OCI-LY1 (cell line): Measurements from ENCODE around the gene TSC22D1.

ENCODE experiments used
- H2AFZ ChIP-seq: fragments of 200-600 bp; sonication (generic), shearing (Covaris generic); 2 replicates; pipeline ENCODE4 v1.6.0; 2014; ENCODE audit warnings: antibody characterized with exemption, mild to moderate bottlenecking, low read length
- H3F3A ChIP-seq: fragments of 200-600 bp; sonication (generic), shearing (Covaris generic); 2 replicates; pipeline ENCODE4 v1.6.0; 2014; ENCODE audit warnings: mild to moderate bottlenecking, antibody characterized with exemption, low read length, moderate library complexity; ENCODE audit not compliant: insufficient read depth
- H3K27ac ChIP-seq: fragments of 200-600 bp; sonication (generic); 2 replicates; pipeline ENCODE4 v1.5.1; 2014; ENCODE audit warnings: low read length, mixed run types, mild to moderate bottlenecking, low read depth; ENCODE audit not compliant: poor library complexity, severe bottlenecking
- H3K27me3 ChIP-seq: fragments of 200-600 bp; sonication (generic); 2 replicates; pipeline ENCODE4 v1.6.0; 2014; ENCODE audit warnings: antibody characterized with exemption, mild to moderate bottlenecking, low read length, moderate library complexity; ENCODE audit not compliant: insufficient read depth
- H3K36me3 ChIP-seq: fragments of 200-600 bp; sonication (generic); 2 replicates; pipeline ENCODE4 v1.6.1; 2014; ENCODE audit warnings: mild to moderate bottlenecking, antibody characterized with exemption, low read length, moderate library complexity, mixed read lengths; ENCODE audit not compliant: insufficient read depth
- H3K4me1 ChIP-seq: fragments of 200-600 bp; sonication (generic); 2 replicates; pipeline ENCODE4 v1.5.1; 2014; ENCODE audit warnings: mild to moderate bottlenecking, low read length, moderate library complexity; ENCODE audit not compliant: insufficient read depth, severe bottlenecking
- H3K4me2 ChIP-seq: fragments of 200-600 bp; sonication (generic), shearing (Covaris generic); 2 replicates; pipeline ENCODE4 v1.6.1; 2014; ENCODE audit warnings: low read length
- H3K4me3 ChIP-seq: fragments of 200-600 bp; sonication (generic); 2 replicates; pipeline ENCODE4 v1.5.1; 2014; ENCODE audit warnings: low read length, low read depth, mild to moderate bottlenecking, mixed read lengths; ENCODE audit not compliant: poor library complexity, severe bottlenecking
- H3K79me2 ChIP-seq: fragments of 200-600 bp; shearing (Covaris generic); 2 replicates; pipeline ENCODE4 v1.6.1; 2016; ENCODE audit warnings: mixed run types, low read length, mixed read lengths; ENCODE audit not compliant: insufficient read depth
- H3K9ac ChIP-seq: fragments of 200-600 bp; sonication (generic), shearing (Covaris generic); 2 replicates; pipeline ENCODE4 v1.6.1; 2014; ENCODE audit warnings: mild to moderate bottlenecking, low read length, mixed read lengths
- H3K9me2 ChIP-seq: fragments of 200-600 bp; sonication (generic), shearing (Covaris generic); 2 replicates; pipeline ENCODE4 v1.6.1; 2014; ENCODE audit warnings: low read depth, mild to moderate bottlenecking, low read length, mixed read lengths
- H3K9me3 ChIP-seq: fragments of 200-600 bp; shearing (Covaris generic); 2 replicates; pipeline ENCODE4 v1.6.1; 2014; ENCODE audit warnings: low read length, mixed read lengths
- H4K20me1 ChIP-seq: fragments of 200-600 bp; sonication (generic), shearing (Covaris generic); 2 replicates; pipeline ENCODE4 v1.6.0; 2016; ENCODE audit warnings: mild to moderate bottlenecking, low read length; ENCODE audit not compliant: insufficient read depth
- EZH2 ChIP-seq: fragments of 200-600 bp; sonication (generic), shearing (Covaris generic); IDR thresholded peaks from 2 replicates; pipeline ENCODE4 v1.8.0; 2017; ENCODE audit warnings: borderline replicate concordance, mixed run types, mild to moderate bottlenecking, antibody characterized with exemption, low read length, moderate library complexity, mixed read lengths
- TF ChIP-seq, protein P1 (sequence below): fragments of 200-600 bp; sonication (generic), shearing (Covaris generic); IDR thresholded peaks from 2 replicates; pipeline ENCODE4 v1.5.1; 2017; ENCODE audit warnings: mild to moderate bottlenecking, antibody characterized with exemption, low read length, moderate library complexity, mixed read lengths

TSC22D1 gene

GRCh38 chr13:44453069-44453468, 123.1 kb downstream of the TSC22D1 start:
- no peak overlapping the region for H3K4me2 ChIP-seq
- no peak overlapping the region for H3K9ac ChIP-seq
- H3K27me3 ChIP-seq, result no peaks in the 10 kb centered on the region
- H3K9me2 ChIP-seq, result no peaks in the 10 kb centered on the region
- peaks cover 3% of the 10 kb centered on the region; the same call in 1 of the 2 replicates for H3K9me3 ChIP-seq
- H3K36me3 ChIP-seq, result no peaks in the 10 kb centered on the region
- no peaks in the 10 kb centered on the region for H3K79me2 ChIP-seq
- no peaks in the 10 kb centered on the region for H3F3A ChIP-seq
- no peaks in the 10 kb centered on the region for H3K4me1 ChIP-seq
- H2AFZ ChIP-seq, result no peak overlapping the region
- 0 out of 2 replicates have a peak, but pooled peaks cover 2% of the 10 kb centered on the region for H4K20me1 ChIP-seq
- TF ChIP-seq, protein P1, sequence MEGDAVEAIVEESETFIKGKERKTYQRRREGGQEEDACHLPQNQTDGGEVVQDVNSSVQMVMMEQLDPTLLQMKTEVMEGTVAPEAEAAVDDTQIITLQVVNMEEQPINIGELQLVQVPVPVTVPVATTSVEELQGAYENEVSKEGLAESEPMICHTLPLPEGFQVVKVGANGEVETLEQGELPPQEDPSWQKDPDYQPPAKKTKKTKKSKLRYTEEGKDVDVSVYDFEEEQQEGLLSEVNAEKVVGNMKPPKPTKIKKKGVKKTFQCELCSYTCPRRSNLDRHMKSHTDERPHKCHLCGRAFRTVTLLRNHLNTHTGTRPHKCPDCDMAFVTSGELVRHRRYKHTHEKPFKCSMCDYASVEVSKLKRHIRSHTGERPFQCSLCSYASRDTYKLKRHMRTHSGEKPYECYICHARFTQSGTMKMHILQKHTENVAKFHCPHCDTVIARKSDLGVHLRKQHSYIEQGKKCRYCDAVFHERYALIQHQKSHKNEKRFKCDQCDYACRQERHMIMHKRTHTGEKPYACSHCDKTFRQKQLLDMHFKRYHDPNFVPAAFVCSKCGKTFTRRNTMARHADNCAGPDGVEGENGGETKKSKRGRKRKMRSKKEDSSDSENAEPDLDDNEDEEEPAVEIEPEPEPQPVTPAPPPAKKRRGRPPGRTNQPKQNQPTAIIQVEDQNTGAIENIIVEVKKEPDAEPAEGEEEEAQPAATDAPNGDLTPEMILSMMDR, result no peak
- TF ChIP-seq EZH2, result no peak
- H3K4me3 ChIP-seq, result no peak overlapping the region
- no peak overlapping the region for H3K27ac ChIP-seq

DNA sequence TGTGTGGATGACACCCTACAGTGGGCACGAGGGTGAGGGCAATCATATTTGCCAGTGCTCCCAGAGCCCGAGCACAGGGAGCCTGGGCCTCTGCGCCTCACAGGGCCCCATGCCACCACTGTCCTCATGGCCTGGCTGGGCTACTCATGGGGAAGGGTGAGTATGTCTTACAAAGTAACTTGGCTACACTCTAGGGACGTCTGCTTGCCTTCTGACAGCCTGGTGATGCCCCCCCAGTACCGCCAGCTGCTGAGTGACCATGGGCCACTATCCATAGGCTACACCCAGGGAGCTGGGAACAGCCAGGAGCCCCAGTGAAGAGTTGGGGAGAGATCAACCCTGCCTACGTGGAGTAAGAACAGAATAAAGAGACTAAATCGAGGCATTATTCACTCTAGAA, 123.7 kb downstream of the TSC22D1 start:
- Histone ChIP-seq H3K9me2 (no peaks in the 10 kb centered on the region), H3K4me3 (no peak overlapping the region), H3K9ac (no peak overlapping the region), H3K27ac (no peak overlapping the region), H3K79me2 (no peaks in the 10 kb centered on the region), H3K4me2 (no peak overlapping the region), H4K20me1 (0 out of 2 replicates have a peak, but pooled peaks cover 2% of the 10 kb centered on the region), H2AFZ (no peak overlapping the region), H3F3A (no peaks in the 10 kb centered on the region), H3K9me3 (peaks cover 3% of the 10 kb centered on the region; the same call in 1 of the 2 replicates), H3K27me3 (no peaks in the 10 kb centered on the region), H3K4me1 (no peaks in the 10 kb centered on the region), H3K36me3 (no peaks in the 10 kb centered on the region)
- TF ChIP-seq, protein P1, result no peak
- no peak for TF ChIP-seq EZH2

- Histone ChIP-seq H4K20me1 (0 out of 2 replicates have a peak, but pooled peaks cover 2% of the 10 kb centered on the region), H3K79me2 (no peaks in the 10 kb centered on the region), H2AFZ (no peak overlapping the region), H3K27me3 (no peaks in the 10 kb centered on the region), H3F3A (no peaks in the 10 kb centered on the region), H3K4me1 (no peaks in the 10 kb centered on the region), H3K36me3 (no peaks in the 10 kb centered on the region), H3K4me3 (no peak overlapping the region), H3K4me2 (no peak overlapping the region), H3K27ac (no peak overlapping the region), H3K9me3 (peaks cover 3% of the 10 kb centered on the region; the same call in 1 of the 2 replicates), H3K9me2 (no peaks in the 10 kb centered on the region), H3K9ac (no peak overlapping the region)
- no peak for TF ChIP-seq EZH2
These were observed 124.5 kb downstream of the TSC22D1 start for GRCh38 chr13:44451651-44452050.

GRCh38 chr13:44451126-44451525, 125.0 kb downstream of the TSC22D1 start:
- no peaks in the 10 kb centered on the region for H3F3A ChIP-seq
- no peak overlapping the region for H3K4me2 ChIP-seq

More at GRCh38 chr13:44451126-44451525, 125.0 kb downstream of the TSC22D1 start:
- H2AFZ ChIP-seq, result no peak overlapping the region
- peaks cover 3% of the 10 kb centered on the region; the same call in 1 of the 2 replicates for H3K9me3 ChIP-seq
- no peaks in the 10 kb centered on the region for H3K36me3 ChIP-seq
- no peak overlapping the region for H3K9ac ChIP-seq
- no peaks in the 10 kb centered on the region for H3K4me1 ChIP-seq
- H4K20me1 ChIP-seq, result 0 out of 2 replicates have a peak, but pooled peaks cover 2% of the 10 kb centered on the region
- TF ChIP-seq EZH2, result no peak
- TF ChIP-seq, protein P1, result no peak
- H3K27me3 ChIP-seq, result no peaks in the 10 kb centered on the region
- no peak overlapping the region for H3K4me3 ChIP-seq
- no peaks in the 10 kb centered on the region for H3K79me2 ChIP-seq
- no peak overlapping the region for H3K27ac ChIP-seq
- H3K9me2 ChIP-seq, result no peaks in the 10 kb centered on the region
